HG03432 (cell line): ENCODE measurements around the gene UGT2B15.
A peak's percentile ranks its signal among the peaks of the same experiment; 100 is the strongest.

Experiments
- ATAC-seq: cut with Tn5 transposase; IDR thresholded peaks from one replicate; pipeline ENCODE4 v1.9.1; 2021; ENCODE audit warnings: mild to moderate bottlenecking, moderate library complexity; ENCODE audit not compliant: unreplicated experiment

The UGT2B15 gene

GRCh38 chr4:68656445-68656973 lies 13.9 kb downstream of the UGT2B15 start:
- ATAC-seq: peak; percentile 61

GRCh38 chr4:68655764-68656444 lies 14.5 kb downstream of the UGT2B15 start:
- ATAC-seq: peak; percentile 22

DNA sequence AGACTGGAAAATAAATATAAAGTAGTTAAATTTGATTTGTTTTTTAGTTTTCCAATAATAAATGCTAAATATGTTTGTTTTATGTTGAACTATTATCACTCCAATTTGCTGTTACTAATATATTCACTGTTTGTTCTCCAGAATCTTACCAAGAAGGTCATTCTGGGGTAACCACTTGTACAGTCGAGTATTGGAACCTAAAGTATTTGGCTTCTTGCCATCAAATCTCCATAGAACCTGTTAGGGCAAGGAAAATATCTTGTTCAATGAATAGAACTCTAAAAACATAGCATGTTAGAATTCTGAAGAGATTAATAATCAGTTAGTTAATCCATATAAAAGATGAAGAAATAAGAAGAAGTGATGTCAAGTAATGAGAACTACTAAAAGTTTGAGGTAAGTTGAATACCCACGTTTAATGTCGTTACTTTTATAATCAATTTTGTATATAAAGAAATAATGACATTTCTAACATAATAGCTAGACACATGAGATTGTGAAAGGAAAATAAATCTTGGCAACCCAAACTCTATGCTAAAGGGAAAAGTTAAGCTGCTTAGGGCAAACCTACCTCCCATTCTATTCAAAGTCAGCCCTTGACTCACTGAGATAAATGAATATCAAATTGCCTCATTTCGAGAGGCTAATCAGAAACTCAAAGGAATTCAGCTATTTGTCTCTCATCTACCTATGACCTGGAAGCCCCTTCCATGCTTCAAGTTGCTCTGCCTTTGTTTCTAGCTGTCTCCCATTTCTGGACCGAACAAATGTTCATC lies 15.3 kb downstream of the UGT2B15 start:
- no peak for ATAC-seq

DNA sequence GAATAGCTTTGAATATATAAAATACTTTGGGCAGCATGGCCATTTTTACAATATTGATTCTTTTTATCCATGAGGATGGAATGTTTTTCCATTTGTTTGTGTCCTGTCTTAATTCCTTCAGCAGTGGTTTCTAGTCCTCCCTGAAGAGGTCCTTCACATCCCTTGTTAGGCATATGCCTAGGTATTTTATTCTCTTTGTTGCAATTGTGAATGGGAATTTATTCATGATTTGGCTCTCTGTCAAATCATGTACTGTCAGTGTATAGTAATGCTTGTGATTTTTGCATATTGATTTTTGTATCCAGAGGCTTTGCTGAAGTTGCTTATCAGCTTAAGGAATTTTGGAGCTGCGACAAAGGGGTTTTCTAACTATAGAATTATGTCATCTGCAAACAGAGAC lies 18.5 kb downstream of the UGT2B15 start:
- ATAC-seq: no peak

GRCh38 chr4:68630371-68630770 lies 40.1 kb downstream of the UGT2B15 start:
- no peak for ATAC-seq

DNA sequence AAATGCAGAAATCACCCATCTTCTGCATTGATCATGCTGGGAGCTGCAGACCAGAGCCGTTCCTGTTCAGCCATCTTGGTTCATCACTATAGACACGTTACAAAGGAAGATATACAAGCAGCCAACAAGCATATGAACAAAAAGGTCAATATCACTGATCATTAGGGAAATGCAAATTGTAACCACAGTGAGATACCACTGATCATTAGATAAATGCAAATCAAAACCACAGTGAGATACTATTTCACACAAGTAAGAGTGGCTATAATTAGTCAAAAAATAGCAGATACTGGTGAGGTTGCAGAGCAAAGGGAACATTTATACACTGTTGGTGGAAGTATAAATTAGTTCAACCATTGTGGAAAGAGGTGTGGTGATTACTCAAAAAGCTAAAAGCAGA lies 47.7 kb downstream of the UGT2B15 start:
- ATAC-seq: peak; percentile 39

GRCh38 chr4:68617003-68617698 lies 53.3 kb downstream of the UGT2B15 start:
- ATAC-seq: peak; percentile 54

DNA sequence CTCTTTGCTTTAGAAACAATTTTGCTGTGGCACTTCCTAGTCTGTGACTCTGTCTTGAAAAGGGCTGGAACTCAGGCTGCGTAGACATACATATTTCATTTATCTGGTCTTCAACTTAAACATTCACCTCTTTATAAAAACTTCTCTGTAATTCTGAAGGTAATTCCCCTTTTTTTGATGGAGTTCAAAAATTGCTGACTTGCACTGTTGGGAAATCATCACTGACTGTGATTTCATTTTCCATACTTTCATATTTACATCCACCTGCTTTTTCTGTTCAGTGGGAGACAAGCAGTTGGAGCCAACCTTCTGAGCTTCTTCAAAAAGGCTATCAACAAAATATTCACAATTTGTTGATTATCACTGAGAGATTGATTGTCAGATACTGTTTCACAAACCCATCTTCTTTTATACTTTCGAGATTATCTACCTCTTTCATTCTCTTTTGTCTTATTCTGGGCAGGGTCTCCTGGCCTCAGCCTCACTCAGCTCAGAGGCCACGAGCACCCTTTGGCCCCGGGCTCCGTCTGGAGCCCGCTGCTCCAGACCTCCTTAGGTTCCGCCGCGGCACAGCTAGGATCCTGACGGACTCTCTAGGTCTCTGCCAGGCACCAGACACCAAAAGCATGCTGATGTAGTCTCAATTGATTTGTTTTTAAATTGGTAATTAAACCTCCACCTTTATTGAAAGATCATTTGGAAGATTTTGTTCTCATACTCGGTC lies 54.6 kb downstream of the UGT2B15 start:
- no peak for ATAC-seq

- no peak for ATAC-seq
These were observed 56.7 kb downstream of the UGT2B15 start for GRCh38 chr4:68613752-68614151.

GRCh38 chr4:68606240-68606639 lies 64.2 kb downstream of the UGT2B15 start:
- no peak for ATAC-seq

GRCh38 chr4:68599150-68599549 lies 71.3 kb downstream of the UGT2B15 start:
- ATAC-seq: no peak

- ATAC-seq: no peak
These were observed 73.0 kb downstream of the UGT2B15 start for GRCh38 chr4:68597482-68597881.
